HepG2 (cell line): Measurements from ENCODE around the gene LAIR1. TPM values are rescaled to one million over a fixed set of nuclear protein-coding genes. Genes with fewer than 3 reads are reported as not detected.
"Not testable (repeated sequence)": the region's sequence is repeated elsewhere in the genome, so short reads cannot be mapped to it uniquely, and the experiment has no call there.

ENCODE experiments used
- ATAC-seq: fragments of 200-7000 bp; cut with Tn5 transposase; 3 replicates; pipeline ENCODE4 v1.9.1; 2020; ENCODE audit warnings: mild to moderate bottlenecking, moderate library complexity
- BruUV-seq: library from RNA; stranded (reverse); fragments of 400-500 nt; replicated peaks from 2 replicates; lab custom pipeline; 2021; lab: Mats Ljungman, UMichigan
- CTCF ChIA-PET: fragments of 300-600 bp; formaldehyde crosslinking; extraction: SDS; loops from one replicate; lab custom pipeline; 2021; ENCODE audit warnings: low total read pairs, inconsistent platforms, low intra/inter-chr PET ratio; lab: Yijun Ruan, JAX
- POLR2A ChIA-PET: fragments of 350-600 bp; sonication (Branson Sonifier 250); formaldehyde crosslinking; loops from one replicate; lab custom pipeline; 2020; ENCODE audit warnings: antibody characterized with exemption, inconsistent platforms; lab: Yijun Ruan, JAX
- DNase-seq: peaks from one replicate; pipeline ENCODE4 v3.0.0-alpha.2; 2015; ENCODE audit warnings: low spot score
- FAIRE-seq: peaks from 3 replicates; lab custom pipeline; 2011; peaks lifted over from hg19 to GRCh38; lab: Jason Lieb, UNC
- H2AFZ ChIP-seq: one replicate; pipeline ENCODE4 v1.6.1; 2011; ENCODE audit warnings: low read length, inconsistent platforms
- H3K27ac ChIP-seq: fragments of 300-600 bp; 3 replicates; pipeline ENCODE4 v1.8.0; 2011; ENCODE audit warnings: mixed run types, mild to moderate bottlenecking, mixed read lengths, low read length, inconsistent platforms; ENCODE audit not compliant: insufficient read depth; ENCODE audit errors: extremely low read length
- H3K27me3 ChIP-seq, 2 experiments: fragments of 200-600 bp in 1 of 2; 2 replicates in 1 of 2; 3 replicates in 1 of 2; pipeline versions ENCODE4 v1.6.0 to v1.8.0; 2011; ENCODE audit warnings: low read length in 2 of 2, mild to moderate bottlenecking in 2 of 2, moderate library complexity in 2 of 2, inconsistent platforms in 1 of 2; ENCODE audit not compliant: insufficient read depth in 2 of 2, control insufficient read depth in 1 of 2
- H3K36me3 ChIP-seq, 2 experiments: fragments of 200-600 bp in 1 of 2; replicated peaks in 1 of 2; 2 replicates in 1 of 2; 3 replicates in 1 of 2; pipeline versions ENCODE4 v1.5.1 to v1.8.0; 2011; ENCODE audit warnings: low read length in 2 of 2, inconsistent platforms in 1 of 2; ENCODE audit not compliant: insufficient read depth in 2 of 2, control insufficient read depth in 1 of 2
- H3K4me1 ChIP-seq: 2 replicates; pipeline ENCODE4 v1.5.1; 2012; ENCODE audit warnings: low read length, inconsistent platforms; ENCODE audit not compliant: insufficient read depth
- H3K4me2 ChIP-seq: 2 replicates; pipeline ENCODE4 v1.6.0; 2011; ENCODE audit warnings: low read depth, low read length, inconsistent platforms
- H3K4me3 ChIP-seq, 3 experiments: fragments of 200-600 bp in 1 of 3; sonication (generic), shearing (Covaris generic) in 1 of 3; replicated peaks in 1 of 3; 2 replicates each; pipeline ENCODE4 v1.5.1; 2011 to 2016; ENCODE audit warnings: low read length in 3 of 3, inconsistent platforms in 2 of 3, low read depth in 2 of 3, mild to moderate bottlenecking in 2 of 3, control low read depth in 1 of 3, mixed read lengths in 1 of 3; ENCODE audit not compliant: insufficient read depth in 1 of 3
- H3K79me2 ChIP-seq: one replicate; pipeline ENCODE4 v1.6.1; 2011; ENCODE audit warnings: low read length, inconsistent platforms; ENCODE audit not compliant: insufficient read depth
- H3K9ac ChIP-seq: 2 replicates; pipeline ENCODE4 v1.6.0; 2011; ENCODE audit warnings: mild to moderate bottlenecking, low read depth, low read length, inconsistent platforms; ENCODE audit not compliant: insufficient read depth
- H3K9me3 ChIP-seq: 2 replicates; pipeline ENCODE4 v1.5.1; 2012; ENCODE audit warnings: mild to moderate bottlenecking, low read length
- H4K20me1 ChIP-seq: 2 replicates; pipeline ENCODE4 v1.6.0; 2011; ENCODE audit warnings: inconsistent platforms, mild to moderate bottlenecking, low read length, moderate library complexity; ENCODE audit not compliant: insufficient read depth
- BRCA1 ChIP-seq: sonication (generic); formaldehyde crosslinking; IDR thresholded peaks from 2 replicates; pipeline ENCODE4 v1.4.0; 2020; ENCODE audit warnings: missing genetic modification reagents
- JUNB ChIP-seq: sonication (generic); formaldehyde crosslinking; IDR thresholded peaks from 2 replicates; pipeline ENCODE4 v1.8.0; 2022; ENCODE audit warnings: missing genetic modification reagents, mild to moderate bottlenecking, borderline replicate concordance
- NR2C2 ChIP-seq: sonication (generic); formaldehyde crosslinking; IDR thresholded peaks from 2 replicates; pipeline ENCODE4 v1.4.0; 2020; ENCODE audit warnings: missing genetic modification reagents, mild to moderate bottlenecking, moderate library complexity, borderline replicate concordance
- SSRP1 ChIP-seq: IDR thresholded peaks from 2 replicates; pipeline ENCODE4 v1.6.1; 2016; ENCODE audit warnings: control low read depth
- ZNF431 ChIP-seq: sonication (generic); formaldehyde crosslinking; IDR thresholded peaks from 2 replicates; pipeline ENCODE4 v1.9.0; 2022; ENCODE audit warnings: missing genetic modification reagents, low read depth, mild to moderate bottlenecking, borderline replicate concordance
- ZNF441 ChIP-seq: sonication (generic); formaldehyde crosslinking; IDR thresholded peaks from 2 replicates; pipeline ENCODE4 v1.7.0; 2021; ENCODE audit warnings: missing genetic modification reagents, borderline replicate concordance
- ZNF550 ChIP-seq: sonication (generic); formaldehyde crosslinking; IDR thresholded peaks from 2 replicates; pipeline ENCODE4 v1.4.0; 2020; ENCODE audit warnings: mild to moderate bottlenecking, missing genetic modification reagents, borderline replicate concordance
- ZNF790 ChIP-seq: sonication (generic); formaldehyde crosslinking; IDR thresholded peaks from 2 replicates; pipeline ENCODE4 v1.8.0; 2022; ENCODE audit warnings: missing genetic modification reagents, mild to moderate bottlenecking, borderline replicate concordance
- WGBS: methylation state at CpG from one replicate; pipeline ENCODE4 v1.1.6; 2017; ENCODE audit warnings: low lambda C conversion rate; 5-methylcytosine and 5-hydroxymethylcytosine counted together
- in situ Hi-C: cut with HindIII; loops from 2 replicates; pipeline ENCODE4 v1.10.0; 2017; ENCODE audit warnings: low pct_unique_long_range_greater_than_20kb; ENCODE audit not compliant: extremely low pct_ligation_motif_present
- intact Hi-C: fragments of 100-400 bp; cut with micrococcal nuclease; formaldehyde crosslinking; loops from one replicate; pipeline ENCODE4 v1.10.0; 2022; ENCODE audit not compliant: unreplicated experiment
- polyA plus RNA-seq, 8 experiments: library from polyadenylated mRNA; depleted of rRNA in 3 of 8; stranded (reverse) in 7 of 8; unstranded in 1 of 8; fragments of >200 nt; fragmentation: Illumina TruSeq in 4 of 8; extraction: Trizol in 4 of 8; gene quantifications; 2 replicates each; pipeline versions ENCODE4 v1.2.1 to v1.2.3, GENCODE V29; 2011 to 2016; ENCODE audit warnings: low read depth in 4 of 8, missing spikeins in 1 of 8, mixed read lengths in 1 of 8; ENCODE audit not compliant: insufficient read depth in 1 of 8
- total RNA-seq, 5 experiments: library from RNA; depleted of rRNA; stranded (reverse); fragments of >200 nt; fragmentation: Illumina TruSeq; extraction: Trizol; gene quantifications; 2 replicates each; pipeline ENCODE4 v1.2.3, GENCODE V29; 2016; ENCODE audit warnings: low read depth in 1 of 5

The LAIR1 gene
- total and polyA plus RNA-seq, 2 of the 13 experiments (the other 11 are each of a cell fraction or from before 2014, with no cell fraction given): 0.75 to 1.2 TPM

DNA sequence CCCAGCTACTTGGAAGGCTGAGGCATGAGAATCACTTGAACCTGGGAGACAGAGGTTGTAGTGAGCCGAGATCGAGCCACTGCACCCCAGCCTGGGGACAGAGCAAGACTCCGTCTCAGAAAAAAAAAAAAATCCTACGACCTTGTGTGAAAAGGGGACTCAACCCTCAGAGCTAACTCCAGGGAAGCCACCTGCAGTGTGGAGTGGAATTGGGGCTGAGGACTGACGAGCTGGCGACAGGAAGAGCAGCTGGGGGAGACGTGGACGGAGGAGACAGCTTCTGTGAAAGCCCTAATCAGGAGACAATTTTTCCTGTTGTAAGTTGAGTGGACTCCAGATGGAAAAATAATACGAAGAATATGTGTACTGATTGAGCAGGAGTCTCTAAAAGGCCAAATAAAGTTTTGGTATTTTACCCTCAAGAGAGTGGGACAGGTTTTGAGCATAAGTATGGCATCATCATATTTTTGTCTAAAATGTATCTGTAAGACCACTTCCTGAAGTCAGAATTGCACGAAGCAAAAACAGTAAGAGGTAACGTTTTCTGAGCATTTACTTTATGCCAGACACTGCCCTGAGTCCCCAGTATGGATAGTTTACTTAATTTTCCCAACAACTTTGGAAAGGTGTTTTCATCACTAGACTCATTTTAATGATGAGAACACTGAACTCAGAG, 12.0 kb upstream of the LAIR1 start (continued):
- TF ChIP-seq BRCA1: no peak
- no peak for TF ChIP-seq ZNF790 (CRISPR knock-in tag)
- no peak for TF ChIP-seq ZNF550 (CRISPR knock-in tag)
- TF ChIP-seq ZNF441: no peak
- TF ChIP-seq NR2C2 (CRISPR knock-in tag): no peak
- no peak for TF ChIP-seq ZNF431 (CRISPR knock-in tag)
- no peak for TF ChIP-seq JUNB (CRISPR knock-in tag)
- TF ChIP-seq SSRP1: no peak

DNA sequence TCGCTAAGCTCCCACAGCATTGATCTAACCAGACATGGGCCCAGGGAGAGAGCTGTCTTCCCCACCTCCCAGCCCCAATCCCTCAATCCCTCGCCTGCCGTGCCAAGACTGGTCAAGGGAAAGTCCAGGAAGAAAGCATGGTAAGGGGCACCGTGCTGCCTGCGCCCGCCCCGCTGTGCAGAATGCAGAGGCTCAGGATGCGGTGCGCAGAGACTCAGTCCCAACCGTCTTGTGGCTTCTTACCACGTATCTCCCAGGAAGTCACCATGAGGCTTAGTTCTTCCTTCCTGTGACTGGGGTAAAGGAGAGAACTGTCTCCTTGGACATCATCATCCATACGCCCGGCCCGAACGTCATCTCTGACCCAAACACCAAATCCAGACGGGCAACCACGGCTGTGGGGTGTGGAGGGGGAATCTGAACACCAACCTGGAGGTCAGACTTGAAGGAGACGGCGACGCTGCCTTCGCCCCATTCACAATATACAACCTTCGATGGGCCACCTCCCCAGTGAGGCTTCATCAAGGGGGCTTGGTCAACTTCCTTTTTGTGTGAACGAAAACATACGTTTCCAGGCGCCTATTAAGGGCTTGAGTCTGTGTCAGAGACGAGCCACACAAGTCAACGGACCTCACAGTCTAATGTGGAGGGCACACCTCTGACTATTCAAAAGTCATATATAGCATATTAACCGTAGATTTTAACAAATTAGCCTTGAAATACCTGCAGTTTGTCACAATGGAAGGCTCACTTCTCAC, 10.6 kb upstream of the LAIR1 start:
- WGBS: 50% methylated on average over 19 of the region's 28 CpGs
- intact Hi-C loops, H3K27ac ChIP-seq, ATAC-seq, H3K79me2 ChIP-seq, H2AFZ ChIP-seq, H4K20me1 ChIP-seq, H3K9ac ChIP-seq, DNase-seq, H3K4me3 ChIP-seq, in situ Hi-C loops, H3K4me1 ChIP-seq, H3K36me3 ChIP-seq, BruUV-seq, CTCF ChIA-PET, FAIRE-seq, POLR2A ChIA-PET, H3K9me3 ChIP-seq, H3K4me2 ChIP-seq, H3K27me3 ChIP-seq: not testable (repeated sequence)
